Neural cell (in vitro differentiated cells): Measurements from ENCODE around the gene FSD2. TPM values are rescaled to one million over a fixed set of nuclear protein-coding genes. Genes with fewer than 3 reads are reported as not detected.

Experiments
- H2AFZ ChIP-seq: fragments of 200-600, 300-800 bp; sonication (generic), shearing (Covaris generic); 2 replicates; pipeline ENCODE4 v1.6.0; 2014; ENCODE audit warnings: low read depth, mild to moderate bottlenecking, antibody characterized with exemption, low read length, moderate library complexity
- H3F3A ChIP-seq: fragments of 200-600 bp; shearing (Covaris generic); 2 replicates; pipeline ENCODE4 v1.6.1; 2016; ENCODE audit warnings: mild to moderate bottlenecking, moderate library complexity, mixed read lengths, antibody characterized with exemption, low read length; ENCODE audit not compliant: insufficient read depth, poor library complexity, severe bottlenecking
- H3K27ac ChIP-seq: fragments of 200-600, 300-800 bp; sonication (generic), shearing (Covaris generic); 2 replicates; pipeline ENCODE4 v1.5.1; 2014; ENCODE audit warnings: mild to moderate bottlenecking, low read length, moderate library complexity
- H3K27me3 ChIP-seq: fragments of 300-800, 200-600 bp; sonication (generic), shearing (Covaris generic); 2 replicates; pipeline ENCODE4 v1.6.0; 2014; ENCODE audit warnings: mild to moderate bottlenecking, low read depth, low read length, moderate library complexity; ENCODE audit not compliant: insufficient read depth
- H3K36me3 ChIP-seq: fragments of 300-800, 200-600 bp; sonication (generic), shearing (Covaris generic); 2 replicates; pipeline ENCODE4 v1.5.1; 2014; ENCODE audit warnings: mild to moderate bottlenecking, antibody characterized with exemption, low read length, moderate library complexity; ENCODE audit not compliant: insufficient read depth
- H3K4me2 ChIP-seq: fragments of 300-800, 200-600 bp; sonication (generic), shearing (Covaris generic); 2 replicates; pipeline ENCODE4 v1.6.0; 2014; ENCODE audit warnings: mild to moderate bottlenecking, low read length
- H3K4me3 ChIP-seq: fragments of 300-800, 200-600 bp; sonication (generic), shearing (Covaris generic); 2 replicates; pipeline ENCODE4 v1.5.1; 2014; ENCODE audit warnings: mild to moderate bottlenecking, low read length, moderate library complexity
- H3K79me2 ChIP-seq: fragments of 200-600 bp; shearing (Covaris generic); replicated peaks from 2 replicates; pipeline ENCODE4 v1.6.0; 2014; ENCODE audit warnings: mild to moderate bottlenecking, low read length, moderate library complexity; ENCODE audit not compliant: insufficient read depth
- H3K9ac ChIP-seq: fragments of 300-800, 200-600 bp; sonication (generic), shearing (Covaris generic); 2 replicates; pipeline ENCODE4 v1.6.1; 2016; ENCODE audit warnings: mild to moderate bottlenecking, low read length, mixed read lengths
- H3K9me2 ChIP-seq: fragments of 200-600 bp; shearing (Covaris generic); 2 replicates; pipeline ENCODE4 v1.6.1; 2016; ENCODE audit warnings: mild to moderate bottlenecking, low read length, mixed read lengths; ENCODE audit not compliant: insufficient read depth
- H3K9me3 ChIP-seq: fragments of 200-600, 300-800 bp; sonication (generic), shearing (Covaris generic); 2 replicates; pipeline ENCODE4 v1.6.1; 2016; ENCODE audit warnings: mild to moderate bottlenecking, mixed run types, low read length, moderate library complexity, mixed read lengths
- H4K20me1 ChIP-seq: fragments of 200-600 bp; shearing (Covaris generic); 2 replicates; pipeline ENCODE4 v1.6.1; 2016; ENCODE audit warnings: mild to moderate bottlenecking, mixed run types; ENCODE audit not compliant: insufficient read depth
- EP300 ChIP-seq: fragments of 450-650 bp; conservative IDR thresholded peaks from 2 replicates; pipeline ENCODE4 v1.6.1; 2014; ENCODE audit warnings: antibody characterized with exemption, mild to moderate bottlenecking, moderate library complexity; ENCODE audit not compliant: poor library complexity, severe bottlenecking
- EZH2 ChIP-seq: fragments of 200-600, 300-800 bp; shearing (Covaris generic), sonication (generic); IDR thresholded peaks from 2 replicates; pipeline ENCODE4 v1.6.1; 2014; ENCODE audit warnings: antibody characterized with exemption, low read length, borderline replicate concordance, mild to moderate bottlenecking; ENCODE audit not compliant: insufficient read depth, poor library complexity, severe bottlenecking
- MXI1 ChIP-seq: fragments of 450-650 bp; conservative IDR thresholded peaks from 2 replicates; pipeline ENCODE4 v1.6.1; 2014; ENCODE audit warnings: antibody characterized with exemption, mild to moderate bottlenecking; ENCODE audit not compliant: poor library complexity, severe bottlenecking
- POLR2AphosphoS5 ChIP-seq: IDR thresholded peaks from 2 replicates; pipeline ENCODE4 v1.6.1; 2012
- RAD21 ChIP-seq: fragments of 450-650 bp; conservative IDR thresholded peaks from 2 replicates; pipeline ENCODE4 v1.6.1; 2014; ENCODE audit warnings: antibody characterized with exemption, mild to moderate bottlenecking, moderate library complexity
- SMC3 ChIP-seq: fragments of 450-650 bp; conservative IDR thresholded peaks from 2 replicates; pipeline ENCODE4 v1.6.1; 2014; ENCODE audit warnings: antibody characterized with exemption, mild to moderate bottlenecking, moderate library complexity; ENCODE audit not compliant: poor library complexity
- TAF1 ChIP-seq: IDR thresholded peaks from 2 replicates; pipeline ENCODE4 v1.6.1; 2012; ENCODE audit warnings: low read depth
- polyA plus RNA-seq: library from polyadenylated mRNA; depleted of rRNA; stranded (reverse); fragments of >200 nt; gene quantifications from 2 replicates; pipeline ENCODE4 v1.2.3, GENCODE V29; 2014
- TF ChIP-seq, protein P1 (sequence below): IDR thresholded peaks from 2 replicates; pipeline ENCODE4 v1.6.1; 2012; ENCODE audit warnings: borderline replicate concordance
- TF ChIP-seq, protein P2 (sequence below): fragments of 450-650 bp; IDR thresholded peaks from 2 replicates; pipeline ENCODE4 v1.5.1; 2014; ENCODE audit warnings: antibody characterized with exemption, mild to moderate bottlenecking, moderate library complexity; ENCODE audit not compliant: poor library complexity, severe bottlenecking

Gene FSD2
- polyA plus RNA-seq, 1 donor from 2014 or later = not detected

DNA sequence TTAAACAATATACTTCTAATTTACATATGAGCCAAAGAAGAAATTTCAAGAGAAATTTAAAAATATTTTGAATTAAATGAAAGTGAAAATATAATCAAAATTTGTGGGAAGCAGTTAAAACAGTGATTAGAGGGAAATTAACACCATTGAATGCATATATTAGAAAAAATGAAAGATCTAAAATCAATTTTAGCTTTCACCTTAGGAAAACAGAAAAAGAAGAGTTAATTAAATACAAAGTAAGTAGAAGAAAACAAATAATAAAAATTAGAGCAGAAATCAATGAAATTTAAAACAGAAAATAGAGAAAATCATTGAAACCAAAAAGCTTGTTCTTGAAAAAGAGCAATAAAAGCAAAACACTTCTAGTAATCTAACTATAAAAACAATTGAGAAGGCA lies 57.6 kb downstream of the FSD2 start:
- H3K27me3 ChIP-seq = no peaks in the 10 kb centered on the region
- no peak overlapping the region for H3K4me3 ChIP-seq
- H3F3A ChIP-seq = no peaks in the 10 kb centered on the region
- H3K9me3 ChIP-seq = no peaks in the 10 kb centered on the region
- no peaks in the 10 kb centered on the region for H4K20me1 ChIP-seq
- peaks cover 21% of the 10 kb centered on the region for H3K79me2 ChIP-seq
- no peak overlapping the region for H3K4me2 ChIP-seq
- no peak overlapping the region for H2AFZ ChIP-seq
- H3K27ac ChIP-seq = no peak overlapping the region
- TF ChIP-seq, protein P1, sequence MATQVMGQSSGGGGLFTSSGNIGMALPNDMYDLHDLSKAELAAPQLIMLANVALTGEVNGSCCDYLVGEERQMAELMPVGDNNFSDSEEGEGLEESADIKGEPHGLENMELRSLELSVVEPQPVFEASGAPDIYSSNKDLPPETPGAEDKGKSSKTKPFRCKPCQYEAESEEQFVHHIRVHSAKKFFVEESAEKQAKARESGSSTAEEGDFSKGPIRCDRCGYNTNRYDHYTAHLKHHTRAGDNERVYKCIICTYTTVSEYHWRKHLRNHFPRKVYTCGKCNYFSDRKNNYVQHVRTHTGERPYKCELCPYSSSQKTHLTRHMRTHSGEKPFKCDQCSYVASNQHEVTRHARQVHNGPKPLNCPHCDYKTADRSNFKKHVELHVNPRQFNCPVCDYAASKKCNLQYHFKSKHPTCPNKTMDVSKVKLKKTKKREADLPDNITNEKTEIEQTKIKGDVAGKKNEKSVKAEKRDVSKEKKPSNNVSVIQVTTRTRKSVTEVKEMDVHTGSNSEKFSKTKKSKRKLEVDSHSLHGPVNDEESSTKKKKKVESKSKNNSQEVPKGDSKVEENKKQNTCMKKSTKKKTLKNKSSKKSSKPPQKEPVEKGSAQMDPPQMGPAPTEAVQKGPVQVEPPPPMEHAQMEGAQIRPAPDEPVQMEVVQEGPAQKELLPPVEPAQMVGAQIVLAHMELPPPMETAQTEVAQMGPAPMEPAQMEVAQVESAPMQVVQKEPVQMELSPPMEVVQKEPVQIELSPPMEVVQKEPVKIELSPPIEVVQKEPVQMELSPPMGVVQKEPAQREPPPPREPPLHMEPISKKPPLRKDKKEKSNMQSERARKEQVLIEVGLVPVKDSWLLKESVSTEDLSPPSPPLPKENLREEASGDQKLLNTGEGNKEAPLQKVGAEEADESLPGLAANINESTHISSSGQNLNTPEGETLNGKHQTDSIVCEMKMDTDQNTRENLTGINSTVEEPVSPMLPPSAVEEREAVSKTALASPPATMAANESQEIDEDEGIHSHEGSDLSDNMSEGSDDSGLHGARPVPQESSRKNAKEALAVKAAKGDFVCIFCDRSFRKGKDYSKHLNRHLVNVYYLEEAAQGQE = no peak
- TF ChIP-seq POLR2AphosphoS5 = no peak
- TF ChIP-seq RAD21 = no peak
- no peak for TF ChIP-seq TAF1
- TF ChIP-seq EZH2 = no peak
- no peak for TF ChIP-seq MXI1
- TF ChIP-seq, protein P2, sequence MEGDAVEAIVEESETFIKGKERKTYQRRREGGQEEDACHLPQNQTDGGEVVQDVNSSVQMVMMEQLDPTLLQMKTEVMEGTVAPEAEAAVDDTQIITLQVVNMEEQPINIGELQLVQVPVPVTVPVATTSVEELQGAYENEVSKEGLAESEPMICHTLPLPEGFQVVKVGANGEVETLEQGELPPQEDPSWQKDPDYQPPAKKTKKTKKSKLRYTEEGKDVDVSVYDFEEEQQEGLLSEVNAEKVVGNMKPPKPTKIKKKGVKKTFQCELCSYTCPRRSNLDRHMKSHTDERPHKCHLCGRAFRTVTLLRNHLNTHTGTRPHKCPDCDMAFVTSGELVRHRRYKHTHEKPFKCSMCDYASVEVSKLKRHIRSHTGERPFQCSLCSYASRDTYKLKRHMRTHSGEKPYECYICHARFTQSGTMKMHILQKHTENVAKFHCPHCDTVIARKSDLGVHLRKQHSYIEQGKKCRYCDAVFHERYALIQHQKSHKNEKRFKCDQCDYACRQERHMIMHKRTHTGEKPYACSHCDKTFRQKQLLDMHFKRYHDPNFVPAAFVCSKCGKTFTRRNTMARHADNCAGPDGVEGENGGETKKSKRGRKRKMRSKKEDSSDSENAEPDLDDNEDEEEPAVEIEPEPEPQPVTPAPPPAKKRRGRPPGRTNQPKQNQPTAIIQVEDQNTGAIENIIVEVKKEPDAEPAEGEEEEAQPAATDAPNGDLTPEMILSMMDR = no peak
- TF ChIP-seq SMC3 = no peak
- TF ChIP-seq EP300 = no peak
- H3K9ac ChIP-seq = no peak overlapping the region
- no peaks in the 10 kb centered on the region for H3K9me2 ChIP-seq
- H3K36me3 ChIP-seq = no peaks in the 10 kb centered on the region

DNA sequence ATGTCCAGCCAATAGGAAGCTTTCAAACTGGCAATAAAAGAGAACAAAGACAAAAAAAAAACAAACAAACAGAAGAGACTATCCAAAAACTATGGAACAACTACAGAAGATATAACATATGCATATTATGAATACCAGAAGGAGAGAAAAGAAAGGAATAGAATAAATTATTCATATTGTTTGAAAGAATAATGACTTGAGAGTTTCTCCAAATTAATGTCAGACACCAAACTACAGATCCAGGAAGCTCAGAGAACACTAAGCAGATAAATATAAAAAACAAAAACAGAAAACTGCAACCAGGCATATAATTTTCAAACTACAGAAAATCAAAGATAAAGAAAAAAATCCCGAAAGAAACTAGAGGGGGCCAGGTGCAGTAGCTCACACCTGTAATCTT lies 62.1 kb downstream of the FSD2 start:
- Histone ChIP-seq H3K27me3 (no peaks in the 10 kb centered on the region), H3K4me2 (no peak overlapping the region), H3K79me2 (no peaks in the 10 kb centered on the region), H3F3A (no peaks in the 10 kb centered on the region), H3K9me3 (no peaks in the 10 kb centered on the region), H3K9me2 (no peaks in the 10 kb centered on the region), H4K20me1 (no peaks in the 10 kb centered on the region), H3K9ac (no peak overlapping the region), H3K27ac (no peak overlapping the region), H2AFZ (no peak overlapping the region), H3K36me3 (no peaks in the 10 kb centered on the region), H3K4me3 (no peak overlapping the region)
- no peak for TF ChIP-seq POLR2AphosphoS5
- TF ChIP-seq, protein P2 = no peak
- TF ChIP-seq SMC3 = no peak
- no peak for TF ChIP-seq TAF1
- TF ChIP-seq, protein P1 = no peak
- no peak for TF ChIP-seq RAD21
- TF ChIP-seq MXI1 = no peak
- no peak for TF ChIP-seq EP300
- TF ChIP-seq EZH2 = no peak
